HG03139 (cell line): ENCODE data around the gene ARHGAP27.
"Not testable (repeated sequence)": the region's sequence is repeated elsewhere in the genome, so short reads cannot be mapped to it uniquely, and the experiment has no call there.

Experiments used
- ATAC-seq: cut with Tn5 transposase; IDR thresholded peaks from one replicate; pipeline ENCODE4 v1.9.1; 2021; ENCODE audit not compliant: unreplicated experiment

ARHGAP27 gene

DNA sequence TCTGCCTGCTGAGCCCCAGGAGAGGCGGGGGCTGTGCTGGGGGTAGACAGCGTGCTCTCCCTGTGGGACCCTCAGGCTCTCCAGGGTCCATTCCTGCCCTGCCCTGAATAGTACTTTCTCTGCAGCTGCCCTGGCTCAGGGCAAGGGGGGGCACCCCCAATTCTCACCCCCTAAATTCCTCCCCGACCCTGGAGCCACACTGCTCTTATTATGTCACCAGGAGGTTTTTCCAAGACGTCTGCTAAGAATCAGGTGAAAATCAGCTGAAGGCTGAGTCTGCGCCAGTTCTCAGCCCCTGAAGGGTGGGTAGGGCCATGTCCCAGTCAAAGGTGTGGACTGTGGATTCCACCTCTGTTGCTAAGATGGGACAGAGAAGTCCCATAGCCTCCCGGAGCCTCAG is 66.0 kb downstream of the ARHGAP27 start:
- no peak for ATAC-seq

DNA sequence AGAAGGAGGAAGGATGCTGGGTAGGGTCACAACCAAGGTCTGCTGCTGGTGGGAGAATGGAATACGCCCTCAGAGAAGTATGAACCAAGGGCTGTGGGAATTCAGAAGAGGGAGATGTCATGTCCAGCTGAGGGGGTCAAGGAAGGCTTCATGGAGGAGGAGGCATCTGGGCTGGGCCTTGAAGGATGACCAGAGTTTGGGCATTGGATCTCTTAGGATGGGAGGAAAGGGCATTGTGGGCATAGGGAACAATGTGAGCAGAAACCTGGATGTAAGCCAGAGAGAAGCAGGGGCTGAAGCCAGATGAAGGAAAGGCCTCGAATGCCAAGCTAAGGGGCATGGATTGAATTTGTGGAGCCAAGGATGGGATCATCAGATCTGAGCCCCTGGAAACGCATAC is 66.6 kb downstream of the ARHGAP27 start:
- no peak for ATAC-seq

GRCh38 chr17:45364531-45365390 is 67.9 kb downstream of the ARHGAP27 start:
- no peak for ATAC-seq

- ATAC-seq: no peak
Observed at GRCh38 chr17:45363498-45363897, 69.2 kb downstream of the ARHGAP27 start.

- ATAC-seq: no peak
Observed at GRCh38 chr17:45361976-45362375, 70.7 kb downstream of the ARHGAP27 start.

DNA sequence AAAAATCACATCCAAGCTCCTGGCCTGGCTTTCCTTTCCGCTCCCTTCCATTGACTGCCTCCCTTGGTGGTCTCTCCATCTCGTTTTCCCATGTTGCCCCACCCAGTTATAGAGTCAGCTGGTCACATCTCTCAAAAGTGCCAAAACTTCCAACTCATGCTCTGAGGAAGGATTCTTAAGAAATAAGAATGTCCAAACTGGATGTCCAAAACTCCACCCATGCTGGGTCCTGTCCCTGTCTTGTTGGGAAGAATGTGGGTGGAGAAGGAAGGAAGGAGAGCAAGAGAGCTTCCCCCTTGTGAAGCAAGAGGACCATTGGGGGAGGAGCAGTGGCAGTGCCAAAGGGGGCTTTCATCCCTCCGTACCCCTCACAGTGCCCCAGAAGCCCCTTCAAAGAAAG is 71.2 kb downstream of the ARHGAP27 start:
- ATAC-seq: no peak

GRCh38 chr17:45357364-45357997 is 75.2 kb downstream of the ARHGAP27 start:
- no peak for ATAC-seq

GRCh38 chr17:45355087-45355486 is 77.6 kb downstream of the ARHGAP27 start:
- no peak for ATAC-seq

GRCh38 chr17:45353043-45353442 is 79.6 kb downstream of the ARHGAP27 start:
- no peak for ATAC-seq

DNA sequence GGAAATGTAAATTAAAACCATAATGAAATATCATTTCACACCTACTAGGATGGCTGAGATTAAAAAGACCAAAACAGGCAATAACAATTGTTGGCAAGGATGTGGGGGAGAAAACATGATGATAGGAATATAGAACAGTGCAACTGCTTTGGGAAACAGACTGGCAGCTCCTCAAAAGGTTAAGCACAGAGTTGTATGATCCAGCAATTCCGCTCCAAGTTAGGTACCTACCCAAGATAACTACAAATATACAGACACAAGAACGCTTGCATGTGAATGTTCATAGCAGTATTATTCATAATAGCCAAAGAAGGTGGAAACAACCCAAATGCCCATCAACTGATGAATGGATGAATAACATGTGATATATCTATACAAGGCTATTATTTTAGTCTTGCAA is 80.8 kb downstream of the ARHGAP27 start:
- ATAC-seq: no peak

GRCh38 chr17:45347444-45347843 is 85.2 kb downstream of the ARHGAP27 start:
- ATAC-seq: no peak

GRCh38 chr17:45346216-45347015 is 86.3 kb downstream of the ARHGAP27 start:
- ATAC-seq: no peak

- ATAC-seq: no peak
Observed at GRCh38 chr17:45345554-45346215, 87.0 kb downstream of the ARHGAP27 start.

- ATAC-seq: no peak
Observed at GRCh38 chr17:45345246-45345553, 87.5 kb downstream of the ARHGAP27 start.

GRCh38 chr17:45343967-45344664 is 88.6 kb downstream of the ARHGAP27 start:
- ATAC-seq: not testable (repeated sequence)
